Uterus (tissue), 4 donors: Measurements from ENCODE around the gene TMEM132C. TPM values are rescaled to one million over a fixed set of nuclear protein-coding genes. Genes with fewer than 3 reads are reported as not detected.
"Not testable (repeated sequence)": the region's sequence is repeated elsewhere in the genome, so short reads cannot be mapped to it uniquely, and the experiment has no call there.

ENCODE experiments used
- DNase-seq, 2 donors: peaks; one replicate each; pipeline ENCODE4 v3.0.0-alpha.2; 2019 to 2020
- H3K27ac ChIP-seq, 2 donors: fragments of 200-600 bp; sonication (generic); 1 replicate in 1 of 2; 2 replicates in 1 of 2; pipeline ENCODE4 v1.5.1; 2016 to 2018
- H3K27me3 ChIP-seq, 2 donors: fragments of 200-600 bp; sonication (generic); one replicate each; pipeline ENCODE4 v1.5.1; 2018 to 2019; ENCODE audit warnings: control low read depth in 1 of 2
- H3K36me3 ChIP-seq, 2 donors: fragments of 200-600 bp; sonication (generic); one replicate each; pipeline ENCODE4 v1.5.1; 2019; ENCODE audit warnings: control low read depth in 1 of 2
- H3K4me1 ChIP-seq, 2 donors: fragments of 200-600 bp; sonication (generic); one replicate each; pipeline ENCODE4 v1.5.1; 2018 to 2019; ENCODE audit warnings: control low read depth in 1 of 2
- H3K4me3 ChIP-seq, 2 donors: fragments of 200-600 bp; sonication (generic); 1 replicate in 1 of 2; 2 replicates in 1 of 2; pipeline ENCODE4 v1.5.1; 2018 to 2019; ENCODE audit warnings: mild to moderate bottlenecking in 1 of 2
- H3K9me3 ChIP-seq, 2 donors: fragments of 200-600 bp; sonication (generic); one replicate each; pipeline ENCODE4 v1.5.1; 2019; ENCODE audit warnings: control low read depth in 1 of 2
- POLR2A ChIP-seq, 2 donors: fragments of 450-650 bp; IDR thresholded peaks; one replicate each; pipeline ENCODE4 v1.6.1; 2016; ENCODE audit warnings: antibody characterized with exemption in 2 of 2, mild to moderate bottlenecking in 1 of 2, moderate library complexity in 1 of 2
- intact Hi-C: fragments of 100-400 bp; cut with DNase I; formaldehyde crosslinking; loops from one replicate; pipeline ENCODE4 v1.15.1; 2023; ENCODE audit warnings: low total_unique reads
- total RNA-seq, 4 donors: library from RNA; depleted of rRNA in 3 of 4; stranded (reverse); fragments of >200 nt in 3 of 4; gene quantifications; one replicate each; pipeline versions ENCODE4 v1.1.0 to v1.2.4, GENCODE V29; 2014 to 2023
- TF ChIP-seq, protein P1 (sequence below), 4 experiments: fragments of 200-600 bp in 2 of 4; fragments of 450-650 bp in 2 of 4; sonication (generic) in 2 of 4; IDR thresholded peaks; one replicate each; pipeline ENCODE4 v1.5.1; 2016 to 2019; ENCODE audit warnings: antibody characterized with exemption in 4 of 4, mild to moderate bottlenecking in 2 of 4, moderate library complexity in 1 of 4
- donor health status: DM: yes; HTN: yes; CAD: no.

Gene TMEM132C
- total RNA-seq, 4 donors from 2014 or later, result 0.26 to 48.3 (median 5.0) TPM

- Histone ChIP-seq H3K9me3 (no peaks in the 10 kb centered on the region), H3K27ac (no peak overlapping the region), H3K27me3 (no peaks in the 10 kb centered on the region), H3K4me1 (no peaks in the 10 kb centered on the region), H3K4me3 (no peak overlapping the region), H3K36me3 (no peaks in the 10 kb centered on the region)
- TF ChIP-seq, protein P1, sequence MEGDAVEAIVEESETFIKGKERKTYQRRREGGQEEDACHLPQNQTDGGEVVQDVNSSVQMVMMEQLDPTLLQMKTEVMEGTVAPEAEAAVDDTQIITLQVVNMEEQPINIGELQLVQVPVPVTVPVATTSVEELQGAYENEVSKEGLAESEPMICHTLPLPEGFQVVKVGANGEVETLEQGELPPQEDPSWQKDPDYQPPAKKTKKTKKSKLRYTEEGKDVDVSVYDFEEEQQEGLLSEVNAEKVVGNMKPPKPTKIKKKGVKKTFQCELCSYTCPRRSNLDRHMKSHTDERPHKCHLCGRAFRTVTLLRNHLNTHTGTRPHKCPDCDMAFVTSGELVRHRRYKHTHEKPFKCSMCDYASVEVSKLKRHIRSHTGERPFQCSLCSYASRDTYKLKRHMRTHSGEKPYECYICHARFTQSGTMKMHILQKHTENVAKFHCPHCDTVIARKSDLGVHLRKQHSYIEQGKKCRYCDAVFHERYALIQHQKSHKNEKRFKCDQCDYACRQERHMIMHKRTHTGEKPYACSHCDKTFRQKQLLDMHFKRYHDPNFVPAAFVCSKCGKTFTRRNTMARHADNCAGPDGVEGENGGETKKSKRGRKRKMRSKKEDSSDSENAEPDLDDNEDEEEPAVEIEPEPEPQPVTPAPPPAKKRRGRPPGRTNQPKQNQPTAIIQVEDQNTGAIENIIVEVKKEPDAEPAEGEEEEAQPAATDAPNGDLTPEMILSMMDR (IDR thresholded peaks at IDR 0.05), result no peak
- no peak for TF ChIP-seq POLR2A (IDR thresholded peaks at IDR 0.05)
- no peak for DNase-seq
- intact Hi-C loops, result no loop called here
These were observed 209.3 kb downstream of the TMEM132C start for GRCh38 chr12:128476266-128476665.

- H3K27me3 ChIP-seq, result no peaks in the 10 kb centered on the region
- no peaks in the 10 kb centered on the region for H3K36me3 ChIP-seq
- no peak overlapping the region for H3K4me3 ChIP-seq
- intact Hi-C loops, result no loop called here
- no peaks in the 10 kb centered on the region for H3K9me3 ChIP-seq
- TF ChIP-seq, protein P1 (IDR thresholded peaks at IDR 0.05), result no peak
- no peak for TF ChIP-seq POLR2A (IDR thresholded peaks at IDR 0.05)
- no peak for DNase-seq
- no peak overlapping the region for H3K27ac ChIP-seq
- no peaks in the 10 kb centered on the region for H3K4me1 ChIP-seq
These were observed 216.7 kb downstream of the TMEM132C start for GRCh38 chr12:128483526-128484255.

GRCh38 chr12:128497376-128497775 lies 230.4 kb downstream of the TMEM132C start:
- H3K36me3 ChIP-seq, H3K4me1 ChIP-seq, H3K27ac ChIP-seq, intact Hi-C loops, DNase-seq, H3K4me3 ChIP-seq, H3K27me3 ChIP-seq, H3K9me3 ChIP-seq: not testable (repeated sequence)

DNA sequence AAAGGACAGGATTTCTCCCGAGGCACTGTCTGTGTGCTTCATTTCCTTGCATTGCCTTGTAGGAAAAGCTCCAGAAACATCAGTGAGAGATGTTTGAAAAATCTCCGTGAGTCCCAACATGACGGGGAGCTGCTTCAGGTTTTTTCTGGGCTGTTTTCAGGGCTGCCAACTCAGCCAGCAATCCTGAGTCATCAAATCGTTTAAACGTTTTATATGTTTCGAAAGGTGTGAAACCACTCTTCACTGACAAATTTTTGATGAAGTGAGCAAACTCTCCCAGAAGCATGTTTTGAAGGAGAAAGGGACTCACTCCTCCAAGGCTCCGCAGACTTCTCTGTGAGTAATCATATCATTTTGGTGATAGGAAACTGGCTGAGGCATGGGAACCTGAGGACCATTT lies 240.5 kb downstream of the TMEM132C start:
- no peak for TF ChIP-seq POLR2A (IDR thresholded peaks at IDR 0.05)
- TF ChIP-seq, protein P1 (IDR thresholded peaks at IDR 0.05), result no peak
- intact Hi-C loops, result no loop called here
- Histone ChIP-seq H3K27ac (no peak overlapping the region), H3K27me3 (no peaks in the 10 kb centered on the region), H3K9me3 (no peaks in the 10 kb centered on the region), H3K4me3 (no peak overlapping the region), H3K36me3 (no peaks in the 10 kb centered on the region), H3K4me1 (no peaks in the 10 kb centered on the region)
- DNase-seq, result no peak

DNA sequence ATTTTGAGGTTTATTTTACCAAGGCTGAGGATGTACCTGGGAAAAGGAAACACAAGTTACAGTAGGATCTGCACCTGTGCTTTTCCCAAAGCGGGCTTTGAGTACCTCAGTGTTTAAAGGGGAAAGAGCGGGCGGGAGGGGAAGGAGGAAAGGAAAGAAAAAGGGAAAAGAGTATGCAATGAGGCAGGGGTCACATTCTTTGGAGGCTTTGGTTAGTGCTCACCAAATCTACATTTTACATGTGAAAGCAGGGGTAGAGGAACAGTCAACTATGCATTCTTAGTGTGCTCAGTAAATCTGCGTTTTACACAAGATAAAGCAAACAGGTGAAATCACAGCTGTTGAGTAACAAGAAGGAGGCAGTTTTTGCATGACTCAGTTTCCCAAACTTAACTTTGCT lies 242.2 kb downstream of the TMEM132C start:
- Histone ChIP-seq H3K4me1 (no peaks in the 10 kb centered on the region), H3K27me3 (no peaks in the 10 kb centered on the region), H3K4me3 (no peak overlapping the region), H3K9me3 (no peaks in the 10 kb centered on the region), H3K36me3 (no peaks in the 10 kb centered on the region), H3K27ac (no peak overlapping the region)
- intact Hi-C loops, result no loop called here
- TF ChIP-seq POLR2A (IDR thresholded peaks at IDR 0.05), result no peak
- TF ChIP-seq, protein P1 (IDR thresholded peaks at IDR 0.05), result no peak
- no peak for DNase-seq
